HEK293 (cell line): ENCODE results near the gene C11orf91.

Experiments
- GLIS2 ChIP-seq: fragments of 450-650 bp; formaldehyde crosslinking; IDR thresholded peaks from 2 replicates; pipeline ENCODE4 v1.5.1; 2016; ENCODE audit warnings: missing biosample characterization, missing genetic modification characterization
- HOXD13 ChIP-seq: sonication (generic); formaldehyde crosslinking; IDR thresholded peaks from 2 replicates; pipeline ENCODE4 v1.8.0; 2022; ENCODE audit warnings: missing genetic modification reagents, borderline replicate concordance
- IKZF3 ChIP-seq: fragments of 450-650 bp; IDR thresholded peaks from 2 replicates; pipeline ENCODE4 v1.5.0; 2018; ENCODE audit warnings: missing biosample characterization, mild to moderate bottlenecking, missing genetic modification characterization, moderate library complexity
- KLF1 ChIP-seq: fragments of 450-650 bp; formaldehyde crosslinking; IDR thresholded peaks from 2 replicates; pipeline ENCODE4 v1.5.1; 2016; ENCODE audit warnings: missing biosample characterization, missing genetic modification characterization
- KLF8 ChIP-seq: fragments of 450-650 bp; formaldehyde crosslinking; IDR thresholded peaks from 2 replicates; pipeline ENCODE4 v1.5.1; 2016; ENCODE audit warnings: missing biosample characterization, missing genetic modification characterization
- MZF1 ChIP-seq: fragments of 450-650 bp; formaldehyde crosslinking; IDR thresholded peaks from 2 replicates; pipeline ENCODE4 v1.5.1; 2017; ENCODE audit warnings: missing biosample characterization, missing genetic modification characterization, borderline replicate concordance
- OSR2 ChIP-seq: fragments of 450-650 bp; formaldehyde crosslinking; IDR thresholded peaks from 2 replicates; pipeline ENCODE4 v1.5.1; 2016; ENCODE audit warnings: missing biosample characterization, missing genetic modification characterization
- REPIN1 ChIP-seq: fragments of 450-650 bp; formaldehyde crosslinking; IDR thresholded peaks from 2 replicates; pipeline ENCODE4 v1.5.1; 2017; ENCODE audit warnings: missing biosample characterization, missing genetic modification characterization, low read depth
- SCRT1 ChIP-seq: fragments of 450-650 bp; formaldehyde crosslinking; IDR thresholded peaks from 2 replicates; pipeline ENCODE4 v1.5.1; 2016; ENCODE audit warnings: missing biosample characterization, missing genetic modification characterization, borderline replicate concordance
- SCRT2 ChIP-seq: fragments of 450-650 bp; formaldehyde crosslinking; IDR thresholded peaks from 2 replicates; pipeline ENCODE4 v1.5.1; 2016; ENCODE audit warnings: missing biosample characterization, missing genetic modification characterization
- WT1 ChIP-seq: fragments of 450-650 bp; formaldehyde crosslinking; IDR thresholded peaks from 2 replicates; pipeline ENCODE4 v1.5.1; 2016; ENCODE audit warnings: missing biosample characterization, missing genetic modification characterization
- YY1 ChIP-seq: fragments of 450-650 bp; formaldehyde crosslinking; IDR thresholded peaks from 2 replicates; pipeline ENCODE4 v1.5.1; 2018; ENCODE audit warnings: missing biosample characterization, missing genetic modification characterization
- ZBTB1 ChIP-seq: fragments of 450-650 bp; formaldehyde crosslinking; IDR thresholded peaks from 2 replicates; pipeline ENCODE4 v1.5.1; 2016; ENCODE audit warnings: missing biosample characterization, missing genetic modification characterization
- ZBTB48 ChIP-seq: fragments of 450-650 bp; formaldehyde crosslinking; IDR thresholded peaks from 2 replicates; pipeline ENCODE4 v1.5.1; 2016; ENCODE audit warnings: missing biosample characterization, missing genetic modification characterization
- ZIC2 ChIP-seq: fragments of 450-650 bp; formaldehyde crosslinking; IDR thresholded peaks from 2 replicates; pipeline ENCODE4 v1.5.1; 2016; ENCODE audit warnings: missing biosample characterization, missing genetic modification characterization
- ZNF132 ChIP-seq: fragments of 450-650 bp; formaldehyde crosslinking; IDR thresholded peaks from 2 replicates; pipeline ENCODE4 v1.5.1; 2017; ENCODE audit warnings: missing biosample characterization, missing genetic modification characterization, borderline replicate concordance
- ZNF175 ChIP-seq: fragments of 450-650 bp; formaldehyde crosslinking; IDR thresholded peaks from 2 replicates; pipeline ENCODE4 v1.5.1; 2016; ENCODE audit warnings: missing biosample characterization, missing genetic modification characterization
- ZNF184 ChIP-seq: fragments of 450-650 bp; IDR thresholded peaks from 2 replicates; pipeline ENCODE4 v1.5.1; 2018; ENCODE audit warnings: missing biosample characterization, mild to moderate bottlenecking, missing genetic modification characterization
- ZNF302 ChIP-seq: fragments of 450-650 bp; formaldehyde crosslinking; IDR thresholded peaks from 2 replicates; pipeline ENCODE4 v1.5.1; 2016; ENCODE audit warnings: missing biosample characterization, missing genetic modification characterization, low read depth
- ZNF354C ChIP-seq: fragments of 450-650 bp; formaldehyde crosslinking; IDR thresholded peaks from 2 replicates; pipeline ENCODE4 v1.5.1; 2016; ENCODE audit warnings: missing biosample characterization, missing genetic modification characterization, low read depth, borderline replicate concordance
- ZNF366 ChIP-seq: fragments of 450-650 bp; formaldehyde crosslinking; conservative IDR thresholded peaks from 2 replicates; pipeline ENCODE4 v1.5.1; 2016; ENCODE audit warnings: missing biosample characterization, missing genetic modification characterization
- ZNF37A ChIP-seq: fragments of 450-650 bp; IDR thresholded peaks from 2 replicates; pipeline ENCODE4 v1.5.1; 2018; ENCODE audit warnings: missing biosample characterization, missing genetic modification characterization
- ZNF544 ChIP-seq: fragments of 450-650 bp; formaldehyde crosslinking; IDR thresholded peaks from 2 replicates; pipeline ENCODE4 v1.5.0; 2017; ENCODE audit warnings: missing biosample characterization, missing genetic modification characterization
- ZNF585B ChIP-seq: fragments of 450-650 bp; formaldehyde crosslinking; IDR thresholded peaks from 2 replicates; pipeline ENCODE4 v1.5.1; 2016; ENCODE audit warnings: missing biosample characterization, missing genetic modification characterization
- ZNF600 ChIP-seq: fragments of 450-650 bp; formaldehyde crosslinking; IDR thresholded peaks from 2 replicates; pipeline ENCODE4 v1.5.1; 2016; ENCODE audit warnings: missing biosample characterization, missing genetic modification characterization
- ZNF664 ChIP-seq: fragments of 450-650 bp; formaldehyde crosslinking; IDR thresholded peaks from 2 replicates; pipeline ENCODE4 v1.5.1; 2016; ENCODE audit warnings: missing biosample characterization, missing genetic modification characterization
- ZNF670 ChIP-seq: fragments of 450-650 bp; formaldehyde crosslinking; IDR thresholded peaks from 2 replicates; pipeline ENCODE4 v1.5.1; 2016; ENCODE audit warnings: missing biosample characterization, missing genetic modification characterization, low read depth
- ZNF792 ChIP-seq: fragments of 450-650 bp; formaldehyde crosslinking; IDR thresholded peaks from 2 replicates; pipeline ENCODE4 v1.5.1; 2016; ENCODE audit warnings: missing biosample characterization, missing genetic modification characterization
- TF ChIP-seq, protein P1 (sequence below): fragments of 450-650 bp; formaldehyde crosslinking; IDR thresholded peaks from 2 replicates; pipeline ENCODE4 v1.5.1; 2016; ENCODE audit warnings: missing biosample characterization, missing genetic modification characterization
- TF ChIP-seq, protein P2 (sequence below): fragments of 450-650 bp; formaldehyde crosslinking; IDR thresholded peaks from 2 replicates; pipeline ENCODE4 v1.5.1; 2017; ENCODE audit warnings: missing biosample characterization, missing genetic modification characterization
- TF ChIP-seq, protein P3 (sequence below): fragments of 450-650 bp; formaldehyde crosslinking; IDR thresholded peaks from 2 replicates; pipeline ENCODE4 v1.5.1; 2016; ENCODE audit warnings: missing biosample characterization, missing genetic modification characterization, low read depth
- TF ChIP-seq, protein P4 (sequence below): fragments of 450-650 bp; formaldehyde crosslinking; IDR thresholded peaks from 2 replicates; pipeline ENCODE4 v1.5.1; 2016; ENCODE audit warnings: missing biosample characterization, missing genetic modification characterization
- TF ChIP-seq, protein P5 (sequence below): fragments of 450-650 bp; formaldehyde crosslinking; IDR thresholded peaks from 2 replicates; pipeline ENCODE4 v1.5.1; 2017; ENCODE audit warnings: missing biosample characterization, missing genetic modification characterization

Gene C11orf91

DNA sequence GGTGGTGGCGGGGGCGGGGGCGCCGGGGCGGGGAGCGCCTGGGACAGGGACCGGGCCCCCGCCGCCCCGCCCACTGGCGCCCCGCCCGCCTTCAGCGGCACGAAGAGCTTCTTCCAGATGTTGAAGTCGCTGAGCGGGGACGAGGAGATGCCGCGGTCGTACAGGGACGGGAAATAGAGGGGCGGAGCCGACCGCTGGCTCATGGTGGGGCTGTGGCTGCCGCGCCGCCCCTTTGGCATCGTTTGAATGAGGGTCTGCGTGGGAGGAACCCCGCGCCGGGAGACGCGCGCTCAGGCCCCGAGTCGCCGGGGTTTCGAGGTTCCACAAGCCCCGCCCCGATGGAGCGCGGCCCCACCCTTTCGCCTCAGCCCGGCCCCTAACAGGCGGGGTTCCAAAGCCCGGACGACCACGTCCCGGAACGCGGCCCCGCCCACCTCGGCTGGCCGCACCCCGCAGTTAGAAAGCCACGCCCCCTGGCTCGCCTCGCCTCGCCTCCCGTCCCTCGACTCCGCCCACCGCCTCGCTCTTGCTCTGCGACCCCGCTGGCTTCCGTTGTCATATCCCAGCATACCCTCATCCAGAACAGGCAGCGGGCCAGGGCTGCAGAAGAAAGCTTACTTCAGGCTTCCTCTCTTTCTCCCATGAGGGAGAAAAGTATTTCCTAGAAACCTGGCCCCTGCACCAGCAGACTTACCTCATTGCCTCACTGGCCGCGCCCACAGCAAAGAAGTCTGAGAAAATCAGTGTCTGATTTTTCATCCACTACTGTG is at the start of gene C11orf91 (continued):
- TF ChIP-seq, protein P1, sequence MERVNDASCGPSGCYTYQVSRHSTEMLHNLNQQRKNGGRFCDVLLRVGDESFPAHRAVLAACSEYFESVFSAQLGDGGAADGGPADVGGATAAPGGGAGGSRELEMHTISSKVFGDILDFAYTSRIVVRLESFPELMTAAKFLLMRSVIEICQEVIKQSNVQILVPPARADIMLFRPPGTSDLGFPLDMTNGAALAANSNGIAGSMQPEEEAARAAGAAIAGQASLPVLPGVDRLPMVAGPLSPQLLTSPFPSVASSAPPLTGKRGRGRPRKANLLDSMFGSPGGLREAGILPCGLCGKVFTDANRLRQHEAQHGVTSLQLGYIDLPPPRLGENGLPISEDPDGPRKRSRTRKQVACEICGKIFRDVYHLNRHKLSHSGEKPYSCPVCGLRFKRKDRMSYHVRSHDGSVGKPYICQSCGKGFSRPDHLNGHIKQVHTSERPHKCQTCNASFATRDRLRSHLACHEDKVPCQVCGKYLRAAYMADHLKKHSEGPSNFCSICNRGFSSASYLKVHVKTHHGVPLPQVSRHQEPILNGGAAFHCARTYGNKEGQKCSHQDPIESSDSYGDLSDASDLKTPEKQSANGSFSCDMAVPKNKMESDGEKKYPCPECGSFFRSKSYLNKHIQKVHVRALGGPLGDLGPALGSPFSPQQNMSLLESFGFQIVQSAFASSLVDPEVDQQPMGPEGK (tag by site-specific recombination): peak; percentile 58
- TF ChIP-seq SCRT2 (tag by site-specific recombination): peak; percentile 73
- no peak for TF ChIP-seq MZF1 (tag by site-specific recombination)
- no peak for TF ChIP-seq ZNF184 (tag by site-specific recombination)
- TF ChIP-seq KLF8 (tag by site-specific recombination): peak; percentile 91; the same call in 1 of the 2 replicates
- no peak for TF ChIP-seq ZNF664 (tag by site-specific recombination)
- TF ChIP-seq, protein P2, sequence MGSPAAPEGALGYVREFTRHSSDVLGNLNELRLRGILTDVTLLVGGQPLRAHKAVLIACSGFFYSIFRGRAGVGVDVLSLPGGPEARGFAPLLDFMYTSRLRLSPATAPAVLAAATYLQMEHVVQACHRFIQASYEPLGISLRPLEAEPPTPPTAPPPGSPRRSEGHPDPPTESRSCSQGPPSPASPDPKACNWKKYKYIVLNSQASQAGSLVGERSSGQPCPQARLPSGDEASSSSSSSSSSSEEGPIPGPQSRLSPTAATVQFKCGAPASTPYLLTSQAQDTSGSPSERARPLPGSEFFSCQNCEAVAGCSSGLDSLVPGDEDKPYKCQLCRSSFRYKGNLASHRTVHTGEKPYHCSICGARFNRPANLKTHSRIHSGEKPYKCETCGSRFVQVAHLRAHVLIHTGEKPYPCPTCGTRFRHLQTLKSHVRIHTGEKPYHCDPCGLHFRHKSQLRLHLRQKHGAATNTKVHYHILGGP (tag by site-specific recombination): peak; percentile 84
- TF ChIP-seq GLIS2 (tag by site-specific recombination): peak; percentile 83
- TF ChIP-seq KLF1 (tag by site-specific recombination): peak; percentile 85
- peak; percentile 99 for TF ChIP-seq ZNF600 (tag by site-specific recombination)
- no peak for TF ChIP-seq REPIN1
- TF ChIP-seq ZNF37A (tag by site-specific recombination): no peak
- TF ChIP-seq ZBTB1 (tag by site-specific recombination): no peak
- TF ChIP-seq ZNF302 (tag by site-specific recombination): no peak
- no peak for TF ChIP-seq WT1 (tag by site-specific recombination)
- TF ChIP-seq, protein P3, sequence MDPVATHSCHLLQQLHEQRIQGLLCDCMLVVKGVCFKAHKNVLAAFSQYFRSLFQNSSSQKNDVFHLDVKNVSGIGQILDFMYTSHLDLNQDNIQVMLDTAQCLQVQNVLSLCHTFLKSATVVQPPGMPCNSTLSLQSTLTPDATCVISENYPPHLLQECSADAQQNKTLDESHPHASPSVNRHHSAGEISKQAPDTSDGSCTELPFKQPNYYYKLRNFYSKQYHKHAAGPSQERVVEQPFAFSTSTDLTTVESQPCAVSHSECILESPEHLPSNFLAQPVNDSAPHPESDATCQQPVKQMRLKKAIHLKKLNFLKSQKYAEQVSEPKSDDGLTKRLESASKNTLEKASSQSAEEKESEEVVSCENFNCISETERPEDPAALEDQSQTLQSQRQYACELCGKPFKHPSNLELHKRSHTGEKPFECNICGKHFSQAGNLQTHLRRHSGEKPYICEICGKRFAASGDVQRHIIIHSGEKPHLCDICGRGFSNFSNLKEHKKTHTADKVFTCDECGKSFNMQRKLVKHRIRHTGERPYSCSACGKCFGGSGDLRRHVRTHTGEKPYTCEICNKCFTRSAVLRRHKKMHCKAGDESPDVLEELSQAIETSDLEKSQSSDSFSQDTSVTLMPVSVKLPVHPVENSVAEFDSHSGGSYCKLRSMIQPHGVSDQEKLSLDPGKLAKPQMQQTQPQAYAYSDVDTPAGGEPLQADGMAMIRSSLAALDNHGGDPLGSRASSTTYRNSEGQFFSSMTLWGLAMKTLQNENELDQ (tag by site-specific recombination): no peak
- no peak for TF ChIP-seq ZNF544 (tag by site-specific recombination)
- TF ChIP-seq ZNF366 (tag by site-specific recombination): peak; percentile 91
- TF ChIP-seq, protein P4, sequence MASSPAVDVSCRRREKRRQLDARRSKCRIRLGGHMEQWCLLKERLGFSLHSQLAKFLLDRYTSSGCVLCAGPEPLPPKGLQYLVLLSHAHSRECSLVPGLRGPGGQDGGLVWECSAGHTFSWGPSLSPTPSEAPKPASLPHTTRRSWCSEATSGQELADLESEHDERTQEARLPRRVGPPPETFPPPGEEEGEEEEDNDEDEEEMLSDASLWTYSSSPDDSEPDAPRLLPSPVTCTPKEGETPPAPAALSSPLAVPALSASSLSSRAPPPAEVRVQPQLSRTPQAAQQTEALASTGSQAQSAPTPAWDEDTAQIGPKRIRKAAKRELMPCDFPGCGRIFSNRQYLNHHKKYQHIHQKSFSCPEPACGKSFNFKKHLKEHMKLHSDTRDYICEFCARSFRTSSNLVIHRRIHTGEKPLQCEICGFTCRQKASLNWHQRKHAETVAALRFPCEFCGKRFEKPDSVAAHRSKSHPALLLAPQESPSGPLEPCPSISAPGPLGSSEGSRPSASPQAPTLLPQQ (tag by site-specific recombination): no peak
- 0 out of 2 replicates have a peak, but pooled peaks have one; percentile 17 for TF ChIP-seq IKZF3 (tag by site-specific recombination)
- TF ChIP-seq ZNF354C (tag by site-specific recombination): no peak
- TF ChIP-seq ZNF175 (tag by site-specific recombination): no peak
- TF ChIP-seq ZNF792 (tag by site-specific recombination): no peak
- TF ChIP-seq HOXD13: no peak
- TF ChIP-seq ZNF670 (tag by site-specific recombination): no peak
- TF ChIP-seq YY1: no peak
- no peak for TF ChIP-seq ZNF585B (tag by site-specific recombination)
- no peak for TF ChIP-seq ZBTB48 (tag by site-specific recombination)
- peak; percentile 31; the same call in 1 of the 2 replicates for TF ChIP-seq OSR2 (tag by site-specific recombination)
- peak; percentile 55 for TF ChIP-seq ZIC2 (tag by site-specific recombination)
- TF ChIP-seq, protein P5, sequence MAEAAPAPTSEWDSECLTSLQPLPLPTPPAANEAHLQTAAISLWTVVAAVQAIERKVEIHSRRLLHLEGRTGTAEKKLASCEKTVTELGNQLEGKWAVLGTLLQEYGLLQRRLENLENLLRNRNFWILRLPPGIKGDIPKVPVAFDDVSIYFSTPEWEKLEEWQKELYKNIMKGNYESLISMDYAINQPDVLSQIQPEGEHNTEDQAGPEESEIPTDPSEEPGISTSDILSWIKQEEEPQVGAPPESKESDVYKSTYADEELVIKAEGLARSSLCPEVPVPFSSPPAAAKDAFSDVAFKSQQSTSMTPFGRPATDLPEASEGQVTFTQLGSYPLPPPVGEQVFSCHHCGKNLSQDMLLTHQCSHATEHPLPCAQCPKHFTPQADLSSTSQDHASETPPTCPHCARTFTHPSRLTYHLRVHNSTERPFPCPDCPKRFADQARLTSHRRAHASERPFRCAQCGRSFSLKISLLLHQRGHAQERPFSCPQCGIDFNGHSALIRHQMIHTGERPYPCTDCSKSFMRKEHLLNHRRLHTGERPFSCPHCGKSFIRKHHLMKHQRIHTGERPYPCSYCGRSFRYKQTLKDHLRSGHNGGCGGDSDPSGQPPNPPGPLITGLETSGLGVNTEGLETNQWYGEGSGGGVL (tag by site-specific recombination): no peak
- TF ChIP-seq ZNF132 (tag by site-specific recombination): no peak
- TF ChIP-seq SCRT1 (tag by site-specific recombination): peak; percentile 37; the same call in 1 of the 2 replicates
